Nephron (organoid): ENCODE results near the gene PTGR2.

Experiments used
- H3K27ac Mint-ChIP-seq, 3 experiments: 2 replicates each; pipeline ENCODE4 v1.8.0; 2020; ENCODE audit warnings: mixed read lengths in 3 of 3, mild to moderate bottlenecking in 2 of 3, moderate library complexity in 1 of 3
- H3K27me3 Mint-ChIP-seq: 2 replicates; pipeline ENCODE4 v1.8.0; 2021; ENCODE audit warnings: low read depth, mild to moderate bottlenecking, moderate library complexity, mixed read lengths
- H3K36me3 Mint-ChIP-seq: 2 replicates; pipeline ENCODE4 v1.8.0; 2020; ENCODE audit warnings: low read depth, mixed read lengths
- H3K4me1 Mint-ChIP-seq: 2 replicates; pipeline ENCODE4 v1.8.0; 2020; ENCODE audit warnings: mixed read lengths
- H3K4me3 Mint-ChIP-seq, 3 experiments: 2 replicates each; pipeline ENCODE4 v1.8.0; 2020; ENCODE audit warnings: mild to moderate bottlenecking in 3 of 3, mixed read lengths in 3 of 3, moderate library complexity in 2 of 3
- H3K9me3 Mint-ChIP-seq: 2 replicates; pipeline ENCODE4 v1.8.0; 2020; ENCODE audit warnings: mixed read lengths
- CTCF ChIP-seq, 3 experiments: fragments of 200-600 bp; sonication (generic); IDR thresholded peaks; one replicate each; pipeline ENCODE4 v1.5.0; 2021; ENCODE audit warnings: antibody characterized with exemption in 3 of 3; ENCODE audit not compliant: unreplicated experiment in 3 of 3

The PTGR2 gene

GRCh38 chr14:73873660-73874059 is 22.0 kb downstream of the PTGR2 start:
- TF ChIP-seq CTCF (IDR thresholded peaks at IDR 0.05; ENCODE audit: unreplicated experiment in 3 of 3) = no peak
- Mint-ChIP-seq H3K9me3 (no peaks in the 10 kb centered on the region), H3K27me3 (no peaks in the 10 kb centered on the region), H3K36me3 (peaks cover 9% of the 10 kb centered on the region), H3K27ac (no peak overlapping the region), H3K4me1 (no peaks in the 10 kb centered on the region), H3K4me3 (no peak overlapping the region)

- Mint-ChIP-seq H3K27ac (no peak overlapping the region), H3K36me3 (peaks cover 9% of the 10 kb centered on the region), H3K4me1 (no peaks in the 10 kb centered on the region), H3K9me3 (no peaks in the 10 kb centered on the region), H3K27me3 (no peaks in the 10 kb centered on the region), H3K4me3 (no peak overlapping the region)
- TF ChIP-seq CTCF (IDR thresholded peaks at IDR 0.05; ENCODE audit: unreplicated experiment in 3 of 3) = no peak
These were observed 26.2 kb downstream of the PTGR2 start for GRCh38 chr14:73877790-73878189.

- H3K4me1 Mint-ChIP-seq = no peaks in the 10 kb centered on the region
These were observed 26.8 kb downstream of the PTGR2 start for GRCh38 chr14:73878436-73878835.

GRCh38 chr14:73879027-73879426 is 27.4 kb downstream of the PTGR2 start:
- H3K4me3 Mint-ChIP-seq = no peak overlapping the region
- H3K9me3 Mint-ChIP-seq = no peaks in the 10 kb centered on the region
- no peak overlapping the region for H3K27ac Mint-ChIP-seq
- H3K36me3 Mint-ChIP-seq = peaks cover 7% of the 10 kb centered on the region
- no peaks in the 10 kb centered on the region for H3K27me3 Mint-ChIP-seq
- H3K4me1 Mint-ChIP-seq = no peaks in the 10 kb centered on the region
- no peak for TF ChIP-seq CTCF (IDR thresholded peaks at IDR 0.05; ENCODE audit: unreplicated experiment in 3 of 3)

More at GRCh38 chr14:73878436-73878835, 26.8 kb downstream of the PTGR2 start:
- TF ChIP-seq CTCF (IDR thresholded peaks at IDR 0.05; ENCODE audit: unreplicated experiment in 3 of 3) = no peak
- no peak overlapping the region for H3K27ac Mint-ChIP-seq
- H3K4me3 Mint-ChIP-seq = no peak overlapping the region
- no peaks in the 10 kb centered on the region for H3K27me3 Mint-ChIP-seq
- no peaks in the 10 kb centered on the region for H3K9me3 Mint-ChIP-seq
- peaks cover 9% of the 10 kb centered on the region for H3K36me3 Mint-ChIP-seq

GRCh38 chr14:73884438-73885190 is 33.0 kb downstream of the PTGR2 start:
- Mint-ChIP-seq H3K4me1 (peaks cover 45% of the 10 kb centered on the region), H3K9me3 (no peaks in the 10 kb centered on the region), H3K36me3 (peaks cover 3% of the 10 kb centered on the region), H3K4me3 (peak overlapping the region; percentile 96 to 97 (median 96)), H3K27me3 (no peaks in the 10 kb centered on the region), H3K27ac (peak overlapping the region; percentile 79 to 98 (median 97))
- no peak for TF ChIP-seq CTCF (IDR thresholded peaks at IDR 0.05; ENCODE audit: unreplicated experiment in 3 of 3)
